ENCODE data around the gene ZBTB32. TPM values are rescaled to one million over a fixed set of nuclear protein-coding genes. Genes with fewer than 3 reads are reported as not detected.
A peak's percentile ranks its signal among the peaks of the same experiment; 100 is the strongest.
"Not testable (repeated sequence)": the region's sequence is repeated elsewhere in the genome, so short reads cannot be mapped to it uniquely, and the experiment has no call there.

ZBTB32 gene
- under 1 TPM in 1 of 6 donors, not detected in 5; 0.13 TPM for total RNA-seq
- under 1 TPM in 1 of 2 donors, not detected in 1; 0.14 TPM for polyA plus RNA-seq

DNA sequence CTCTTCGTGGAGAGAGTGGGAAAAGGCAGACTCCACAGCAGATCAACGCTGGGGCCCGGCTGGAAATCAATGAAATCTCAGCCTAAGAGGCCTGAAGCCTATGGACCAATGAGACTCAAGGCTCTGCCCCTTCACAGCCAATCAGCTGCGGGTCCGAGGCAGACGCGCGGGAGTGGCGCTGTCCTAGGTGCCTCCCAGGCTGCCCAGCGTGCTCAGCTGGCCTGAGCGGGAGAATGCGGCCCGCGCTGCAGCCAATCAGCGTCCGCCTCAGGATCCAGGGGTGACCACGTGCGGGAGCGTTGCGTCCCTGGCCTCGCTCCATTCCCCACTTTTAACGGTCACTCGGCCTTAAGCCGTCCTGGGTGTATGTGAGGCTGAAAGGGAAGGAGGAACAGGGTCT is at the start of gene ZBTB32:
Gene ZBTB32, plus strand, starts transcription at position 341 of the 400 bp plus-strand sequence. CDS start 10,069 bp downstream, outside the sequence.
- intact Hi-C loops (cut with DNase I), result no loop called here
- Histone ChIP-seq H3K36me3 (no peaks in the 10 kb centered on the region), H3K9me3 (no peaks in the 10 kb centered on the region), H3K27ac (peak within 1 kb of the TSS in 3 of 4 donors; percentile 77 to 87 (median 77)), H3K27me3 (no peaks in the 10 kb centered on the region), H3K4me3 (no peak within 1 kb of the TSS), H3K4me1 (peaks cover 0 to 6% (median 3%) of the 10 kb centered on the region in 3 donors)
- no peak for FAIRE-seq
- WGBS, 2 donors, result 59 to 64% methylated on average over 24 of the region's 24 CpGs
- TF ChIP-seq, protein P1, sequence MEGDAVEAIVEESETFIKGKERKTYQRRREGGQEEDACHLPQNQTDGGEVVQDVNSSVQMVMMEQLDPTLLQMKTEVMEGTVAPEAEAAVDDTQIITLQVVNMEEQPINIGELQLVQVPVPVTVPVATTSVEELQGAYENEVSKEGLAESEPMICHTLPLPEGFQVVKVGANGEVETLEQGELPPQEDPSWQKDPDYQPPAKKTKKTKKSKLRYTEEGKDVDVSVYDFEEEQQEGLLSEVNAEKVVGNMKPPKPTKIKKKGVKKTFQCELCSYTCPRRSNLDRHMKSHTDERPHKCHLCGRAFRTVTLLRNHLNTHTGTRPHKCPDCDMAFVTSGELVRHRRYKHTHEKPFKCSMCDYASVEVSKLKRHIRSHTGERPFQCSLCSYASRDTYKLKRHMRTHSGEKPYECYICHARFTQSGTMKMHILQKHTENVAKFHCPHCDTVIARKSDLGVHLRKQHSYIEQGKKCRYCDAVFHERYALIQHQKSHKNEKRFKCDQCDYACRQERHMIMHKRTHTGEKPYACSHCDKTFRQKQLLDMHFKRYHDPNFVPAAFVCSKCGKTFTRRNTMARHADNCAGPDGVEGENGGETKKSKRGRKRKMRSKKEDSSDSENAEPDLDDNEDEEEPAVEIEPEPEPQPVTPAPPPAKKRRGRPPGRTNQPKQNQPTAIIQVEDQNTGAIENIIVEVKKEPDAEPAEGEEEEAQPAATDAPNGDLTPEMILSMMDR (IDR thresholded peaks at IDR 0.05), result no peak
- no peak for ATAC-seq
- DNase-seq, result peak in 2 of 6 donors; percentile 38 to 69

DNA sequence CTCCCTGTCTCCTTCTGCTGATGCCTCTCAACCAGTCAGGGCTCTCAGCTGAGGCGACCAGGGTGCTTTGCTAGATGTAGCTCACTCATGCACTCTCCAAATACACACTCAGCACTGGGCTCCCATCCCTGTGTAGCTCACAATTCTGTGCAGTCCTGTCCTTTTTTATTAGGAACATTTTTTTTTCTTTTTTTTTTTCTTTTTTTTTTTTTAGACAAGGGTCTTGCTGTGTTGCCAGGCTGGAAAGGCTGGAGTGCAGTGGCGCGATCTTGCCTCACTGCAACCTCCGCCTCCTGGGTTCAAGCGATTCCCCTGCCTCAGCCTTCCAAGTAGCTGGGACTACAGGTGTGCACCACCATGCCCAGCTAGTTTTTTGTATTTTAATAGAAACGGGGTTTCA is 49.5 kb upstream of the ZBTB32 start:
- H3K4me3 ChIP-seq; ATAC-seq; DNase-seq; H3K4me1 ChIP-seq; FAIRE-seq; H3K9me3 ChIP-seq; H3K27ac ChIP-seq; H3K27me3 ChIP-seq; intact Hi-C loops (cut with DNase I): not testable (repeated sequence)
- 93 to 95% methylated on average over 6 of the region's 6 CpGs for WGBS, 2 donors
- peaks cover 3 to 60% (median 5%) of the 10 kb centered on the region in 3 donors for H3K36me3 ChIP-seq

- intact Hi-C loops (cut with DNase I), result no loop called here
- Histone ChIP-seq H3K4me3 (no peak overlapping the region), H3K27ac (no peak overlapping the region), H3K9me3 (no peaks in the 10 kb centered on the region), H3K27me3 (no peaks in the 10 kb centered on the region), H3K36me3 (peaks cover 3 to 65% (median 5%) of the 10 kb centered on the region in 3 donors), H3K4me1 (no peaks in the 10 kb centered on the region)
- ATAC-seq (no peak), DNase-seq (no peak), FAIRE-seq (no peak)
- TF ChIP-seq, protein P1 (IDR thresholded peaks at IDR 0.05), result no peak
- 95 to 96% methylated on average over 4 of the region's 4 CpGs for WGBS, 2 donors
These were observed 48.8 kb upstream of the ZBTB32 start for GRCh38 chr19:35655600-35655999.

- H3K27ac ChIP-seq, result no peak overlapping the region
- FAIRE-seq, result no peak
- TF ChIP-seq, protein P1 (IDR thresholded peaks at IDR 0.05), result no peak
- DNase-seq, result no peak
- intact Hi-C loops (cut with DNase I), result no loop called here
- H3K4me3 ChIP-seq, result no peak overlapping the region
- ATAC-seq, result no peak
- H3K36me3 ChIP-seq, result peaks cover 3 to 62% (median 5%) of the 10 kb centered on the region in 3 donors
- no peaks in the 10 kb centered on the region for H3K27me3 ChIP-seq
- WGBS, 2 donors, result 94 to 96% methylated on average over 6 of the region's 6 CpGs
- no peaks in the 10 kb centered on the region for H3K9me3 ChIP-seq
- H3K4me1 ChIP-seq, result no peaks in the 10 kb centered on the region
These were observed 47.7 kb upstream of the ZBTB32 start for GRCh38 chr19:35656700-35657099.

- Histone ChIP-seq H3K9me3 (no peaks in the 10 kb centered on the region), H3K4me3 (no peak overlapping the region), H3K27ac (no peak overlapping the region), H3K27me3 (no peaks in the 10 kb centered on the region), H3K4me1 (no peaks in the 10 kb centered on the region), H3K36me3 (peaks cover 0 to 65% (median 5%) of the 10 kb centered on the region in 3 donors)
- intact Hi-C loops (cut with DNase I), result no loop called here
- FAIRE-seq (no peak), DNase-seq (no peak), ATAC-seq (no peak)
- 86 to 89% methylated on average over 15 of the region's 15 CpGs for WGBS, 2 donors
- TF ChIP-seq, protein P1 (IDR thresholded peaks at IDR 0.05), result no peak
These were observed 46.3 kb upstream of the ZBTB32 start for GRCh38 chr19:35657904-35658700.
